ENCODE results near the gene SERPINA1. TPM values are rescaled to one million over a fixed set of nuclear protein-coding genes. Genes with fewer than 3 reads are reported as not detected.

Gene SERPINA1
- total and polyA plus RNA-seq, 2 of the 13 experiments (the other 11 are each of a cell fraction or from before 2014, with no cell fraction given) = 3,266 to 11,015 TPM

DNA sequence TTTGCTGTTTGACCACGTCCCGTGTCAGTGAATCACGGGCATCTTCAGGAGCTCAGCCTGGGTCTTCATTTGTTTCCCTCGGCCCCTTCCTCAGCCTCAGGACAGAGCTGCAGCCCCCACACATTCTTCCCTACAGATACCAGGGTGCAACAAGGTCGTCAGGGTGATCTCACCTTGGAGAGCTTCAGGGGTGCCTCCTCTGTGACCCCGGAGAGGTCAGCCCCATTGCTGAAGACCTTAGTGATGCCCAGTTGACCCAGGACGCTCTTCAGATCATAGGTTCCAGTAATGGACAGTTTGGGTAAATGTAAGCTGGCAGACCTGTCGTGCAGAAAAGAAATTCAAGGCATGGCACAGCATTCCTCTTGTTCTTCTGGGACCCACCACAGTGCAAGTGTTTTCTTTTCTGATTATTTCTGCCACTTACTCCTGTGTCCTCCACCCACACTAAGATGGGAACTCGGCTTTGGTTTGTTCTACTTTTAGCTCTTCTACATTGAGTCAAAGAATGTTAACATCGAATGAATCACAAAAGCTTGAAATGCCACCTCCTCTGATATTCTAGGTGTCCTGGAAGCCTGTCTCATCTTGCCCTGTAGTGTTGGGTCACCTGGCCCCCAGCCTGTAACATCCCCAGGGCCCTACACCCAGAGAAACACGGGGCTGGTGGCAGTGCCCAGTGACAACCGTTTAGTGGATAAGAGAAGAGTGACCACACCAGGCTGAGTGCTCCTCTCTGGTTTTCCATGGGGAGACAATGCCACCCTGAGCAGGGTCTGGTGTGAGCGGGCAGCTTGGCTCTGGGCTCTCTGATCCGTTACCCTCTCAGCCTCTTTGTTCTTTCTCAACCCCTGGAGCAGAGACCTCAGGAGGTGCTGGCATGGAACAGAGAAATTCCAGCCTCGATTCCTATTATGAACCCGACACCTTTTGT, 8.8 kb downstream of the SERPINA1 start:
- peaks cover 38 to 65% of the 10 kb centered on the region in 2 experiments for H3K36me3 ChIP-seq (replicated peaks in 1 of 2; ENCODE audit: control insufficient read depth in 1 of 2, insufficient read depth in 2 of 2, low read length in 2 of 2)
- peaks cover 100% of the 10 kb centered on the region for H3K4me1 ChIP-seq (ENCODE audit: insufficient read depth, low read length)
- intact Hi-C loops (cut with micrococcal nuclease; ENCODE audit: unreplicated experiment) = loop anchor here (1.0 to 10.0 kb wide), 2 partner anchors 15 to 245 kb away; no protein-coding TSS in a partner anchor
- BruUV-seq (replicated peaks) = no TSS peak
- H3K79me2 ChIP-seq (ENCODE audit: insufficient read depth, low read length) = peaks cover 27% of the 10 kb centered on the region
- FAIRE-seq (no peak), ATAC-seq (no peak), DNase-seq (ENCODE audit: low spot score) (no peak)
- peak overlapping the region; percentile 3 for H3K27ac ChIP-seq (ENCODE audit: extremely low read length, insufficient read depth, low read length)
- H4K20me1 ChIP-seq (ENCODE audit: insufficient read depth, low read length) = peaks cover 78% of the 10 kb centered on the region
- H2AFZ ChIP-seq (ENCODE audit: low read length) = no peak overlapping the region
- no peak overlapping the region for H3K4me2 ChIP-seq (ENCODE audit: low read depth, low read length)
- CTCF ChIA-PET (ENCODE audit: low intra/inter-chr PET ratio, low total read pairs) = no interaction called here
- 81% methylated on average over 13 of the region's 16 CpGs for WGBS (ENCODE audit: low lambda C conversion rate)
- in situ Hi-C loops (cut with HindIII; ENCODE audit: extremely low pct_ligation_motif_present, low pct_unique_long_range_greater_than_20kb) = loop anchor here (5.0 kb wide), 1 partner anchor 33 kb away; no protein-coding TSS in a partner anchor
- POLR2A ChIA-PET = interaction anchor here (1.0 to 5.4 kb wide), 9 partner anchors 8 to 59 kb away, joined by 3 to 39 read pairs (median 3); partner anchors contain the start of gene SERPINA1
- no peak overlapping the region for H3K4me3 ChIP-seq (replicated peaks in 1 of 3; ENCODE audit: insufficient read depth in 1 of 3, low read depth in 2 of 3, low read length in 3 of 3)
- no peak overlapping the region for H3K9ac ChIP-seq (ENCODE audit: insufficient read depth, low read depth, low read length)
- no peaks in the 10 kb centered on the region for H3K9me3 ChIP-seq (ENCODE audit: low read length)
- no peaks in the 10 kb centered on the region for H3K27me3 ChIP-seq (ENCODE audit: control insufficient read depth in 1 of 2, insufficient read depth in 2 of 2, low read length in 2 of 2)
- TF ChIP-seq, protein P1, sequence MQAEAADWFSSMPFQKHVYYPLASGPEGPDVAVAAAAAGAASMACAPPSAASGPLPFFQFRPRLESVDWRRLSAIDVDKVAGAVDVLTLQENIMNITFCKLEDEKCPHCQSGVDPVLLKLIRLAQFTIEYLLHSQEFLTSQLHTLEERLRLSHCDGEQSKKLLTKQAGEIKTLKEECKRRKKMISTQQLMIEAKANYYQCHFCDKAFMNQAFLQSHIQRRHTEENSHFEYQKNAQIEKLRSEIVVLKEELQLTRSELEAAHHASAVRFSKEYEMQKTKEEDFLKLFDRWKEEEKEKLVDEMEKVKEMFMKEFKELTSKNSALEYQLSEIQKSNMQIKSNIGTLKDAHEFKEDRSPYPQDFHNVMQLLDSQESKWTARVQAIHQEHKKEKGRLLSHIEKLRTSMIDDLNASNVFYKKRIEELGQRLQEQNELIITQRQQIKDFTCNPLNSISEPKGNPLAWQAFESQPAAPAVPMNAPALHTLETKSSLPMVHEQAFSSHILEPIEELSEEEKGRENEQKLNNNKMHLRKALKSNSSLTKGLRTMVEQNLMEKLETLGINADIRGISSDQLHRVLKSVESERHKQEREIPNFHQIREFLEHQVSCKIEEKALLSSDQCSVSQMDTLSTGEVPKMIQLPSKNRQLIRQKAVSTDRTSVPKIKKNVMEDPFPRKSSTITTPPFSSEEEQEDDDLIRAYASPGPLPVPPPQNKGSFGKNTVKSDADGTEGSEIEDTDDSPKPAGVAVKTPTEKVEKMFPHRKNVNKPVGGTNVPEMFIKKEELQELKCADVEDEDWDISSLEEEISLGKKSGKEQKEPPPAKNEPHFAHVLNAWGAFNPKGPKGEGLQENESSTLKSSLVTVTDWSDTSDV (CRISPR knock-in tag; IDR thresholded peaks at IDR 0.05) = no peak
- TF ChIP-seq POLR2G (IDR thresholded peaks at IDR 0.05; ENCODE audit: low read depth, low read length) = peak; percentile 50
- TF ChIP-seq ZNF737 (CRISPR knock-in tag; IDR thresholded peaks at IDR 0.05; ENCODE audit: borderline replicate concordance) = no peak
- TF ChIP-seq ZNF720 (CRISPR knock-in tag; IDR thresholded peaks at IDR 0.05) = no peak
- peak; percentile 93 for TF ChIP-seq PAF1 (CRISPR knock-in tag; IDR thresholded peaks at IDR 0.05)
- TF ChIP-seq POLR2AphosphoS2 (IDR thresholded peaks at IDR 0.05; ENCODE audit: low read depth, low read length) = no peak
- TF ChIP-seq, protein P2, sequence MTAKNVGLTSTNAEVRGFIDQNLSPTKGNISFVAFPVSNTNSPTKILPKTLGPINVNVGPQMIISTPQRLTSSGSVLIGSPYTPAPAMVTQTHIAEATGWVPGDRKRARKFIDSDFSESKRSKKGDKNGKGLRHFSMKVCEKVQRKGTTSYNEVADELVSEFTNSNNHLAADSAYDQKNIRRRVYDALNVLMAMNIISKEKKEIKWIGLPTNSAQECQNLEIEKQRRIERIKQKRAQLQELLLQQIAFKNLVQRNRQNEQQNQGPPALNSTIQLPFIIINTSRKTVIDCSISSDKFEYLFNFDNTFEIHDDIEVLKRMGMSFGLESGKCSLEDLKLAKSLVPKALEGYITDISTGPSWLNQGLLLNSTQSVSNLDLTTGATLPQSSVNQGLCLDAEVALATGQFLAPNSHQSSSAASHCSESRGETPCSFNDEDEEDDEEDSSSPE (CRISPR knock-in tag; IDR thresholded peaks at IDR 0.05) = no peak
- TF ChIP-seq ATF7-NPFF (CRISPR knock-in tag; IDR thresholded peaks at IDR 0.05; ENCODE audit: low read depth) = 0 out of 2 replicates have a peak, but pooled peaks have one; percentile 24
- TF ChIP-seq JUN (CRISPR knock-in tag; IDR thresholded peaks at IDR 0.05) = no peak
- no peak for TF ChIP-seq TBX2 (CRISPR knock-in tag; IDR thresholded peaks at IDR 0.05; ENCODE audit: borderline replicate concordance)
- no peak for TF ChIP-seq GPN1 (CRISPR knock-in tag; IDR thresholded peaks at IDR 0.05; ENCODE audit: borderline replicate concordance)
- peak in 1 of 2 experiments; percentile 52; a peak in 2 of 4 replicates for TF ChIP-seq POLR2A (IDR thresholded peaks at IDR 0.05; ENCODE audit: insufficient read depth in 1 of 2, low read depth in 2 of 2, low read length in 2 of 2)
- TF ChIP-seq ZNF280D (CRISPR knock-in tag; IDR thresholded peaks at IDR 0.05) = 0 out of 2 replicates have a peak, but pooled peaks have one; percentile 34
- 0 out of 2 replicates have a peak, but pooled peaks have one; percentile 17 for TF ChIP-seq ZNF331 (CRISPR knock-in tag; IDR thresholded peaks at IDR 0.05)
